ENCODE results near the gene IL12RB2.

IL12RB2 gene

DNA sequence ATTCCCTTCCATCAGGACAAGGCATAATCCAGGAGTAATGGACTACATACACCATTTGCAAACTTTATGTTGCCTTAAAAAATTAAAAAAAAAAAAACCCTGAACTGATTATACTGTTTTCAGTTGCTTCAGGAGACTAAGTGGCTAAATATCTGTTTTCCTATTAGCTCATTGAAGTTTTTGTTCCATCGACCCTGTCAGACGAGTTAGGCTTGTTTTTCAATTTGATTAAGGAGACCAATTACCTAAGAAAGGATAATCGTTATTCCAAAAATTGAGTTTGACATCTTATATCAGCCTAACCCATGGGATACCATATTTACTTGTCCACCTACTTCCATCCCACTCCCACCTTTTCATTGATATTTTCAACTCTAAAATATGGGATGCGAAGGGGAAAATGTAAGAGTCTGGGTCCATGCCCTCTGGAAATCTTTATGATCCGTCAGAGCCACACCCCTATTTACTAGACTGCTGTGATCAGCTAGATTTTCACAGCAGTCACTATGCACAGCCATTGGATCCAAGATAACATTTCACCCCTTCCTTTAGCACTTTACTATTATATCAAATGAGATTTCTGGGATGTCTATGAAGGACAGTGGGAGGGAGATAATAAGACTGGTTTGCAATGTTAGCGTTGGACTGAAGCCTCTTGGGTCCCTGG lies 41.0 kb downstream of the IL12RB2 start:
- DNase-seq, result no peak

DNA sequence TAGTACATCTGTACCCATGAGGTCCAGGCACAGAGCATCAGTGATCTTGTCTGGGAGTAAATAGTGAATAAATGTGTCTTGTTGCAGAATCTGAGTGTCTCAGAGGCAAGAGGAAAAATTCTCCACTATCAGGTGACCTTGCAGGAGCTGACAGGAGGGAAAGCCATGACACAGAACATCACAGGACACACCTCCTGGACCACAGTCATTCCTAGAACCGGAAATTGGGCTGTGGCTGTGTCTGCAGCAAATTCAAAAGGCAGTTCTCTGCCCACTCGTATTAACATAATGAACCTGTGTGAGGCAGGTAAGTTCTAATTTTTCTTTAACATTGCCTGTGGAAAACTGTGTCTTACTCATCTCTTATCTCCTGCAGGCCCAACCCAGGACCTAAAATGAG lies 43.1 kb downstream of the IL12RB2 start:
- DNase-seq, result peak in 2 of 5 experiments; percentile 7 to 78

DNA sequence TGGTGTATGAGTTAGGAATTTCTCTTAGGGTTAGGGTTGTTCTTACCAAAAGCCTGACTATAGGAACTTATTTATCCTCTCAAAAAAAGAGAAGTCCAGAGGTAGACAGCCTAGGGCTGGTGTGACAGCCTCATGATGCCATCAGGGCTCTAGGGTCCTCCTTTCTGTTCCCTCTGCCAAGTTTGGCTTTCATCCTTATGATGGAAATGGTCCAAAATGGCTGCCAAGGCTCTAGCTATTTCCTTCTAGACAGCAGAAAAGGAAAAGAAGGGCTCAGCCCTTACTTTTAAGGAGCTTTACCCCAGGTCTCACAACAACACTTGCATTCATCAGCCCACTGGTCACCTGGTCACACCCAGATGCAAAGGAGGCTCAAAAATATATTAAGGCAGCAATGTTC lies 44.5 kb downstream of the IL12RB2 start:
- DNase-seq, result no peak

DNA sequence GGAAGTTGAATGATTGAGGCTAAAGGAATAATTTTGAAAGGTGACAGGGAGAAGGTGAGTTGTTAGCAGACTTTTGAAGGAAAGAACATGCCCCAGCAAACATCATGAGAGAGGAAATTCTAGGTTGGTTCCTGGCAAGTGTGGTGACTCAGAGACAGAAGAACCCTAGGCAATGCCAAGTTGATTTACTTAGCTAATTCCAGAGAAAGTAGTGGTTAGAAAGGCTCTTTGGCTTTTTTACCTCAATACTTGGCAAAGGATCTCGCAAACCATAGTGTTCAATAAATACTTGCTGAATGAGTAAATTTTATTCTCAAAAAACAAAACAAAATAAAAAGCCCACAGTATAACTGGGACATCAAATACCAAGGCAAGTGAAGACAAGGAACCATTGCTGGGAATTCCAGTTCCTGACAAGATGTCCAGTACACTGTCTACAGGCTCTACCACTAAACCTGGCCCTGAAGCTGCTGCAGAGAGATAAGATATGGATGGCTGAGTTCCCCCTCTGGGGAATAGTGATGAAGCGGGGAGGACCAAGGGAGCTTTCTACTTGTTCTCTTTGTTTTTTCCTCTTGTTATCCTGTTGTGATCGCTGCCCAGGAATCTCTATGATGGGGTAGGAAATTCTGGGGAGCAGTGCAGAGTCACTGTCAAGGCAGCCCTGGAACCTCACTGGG lies 48.2 kb downstream of the IL12RB2 start:
- DNase-seq, result no peak

DNA sequence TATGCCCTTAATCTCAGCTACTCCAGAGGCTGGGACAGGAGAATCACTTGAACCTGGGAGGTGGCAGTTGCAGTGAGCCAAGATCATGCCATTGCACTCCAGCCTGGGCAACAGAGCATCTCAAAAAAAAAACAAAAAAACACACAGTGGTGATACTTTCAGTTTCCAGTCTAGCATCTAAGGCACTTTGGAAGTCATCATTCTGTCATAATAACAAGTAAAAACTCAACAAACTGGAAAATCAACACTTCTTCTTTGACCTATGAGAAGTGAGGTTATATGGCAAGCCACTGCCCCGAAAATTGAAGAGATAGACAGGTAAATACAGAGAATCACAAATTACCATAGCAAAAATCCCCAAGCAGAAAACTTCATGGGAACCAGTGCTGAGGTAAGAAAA lies 51.9 kb downstream of the IL12RB2 start:
- no peak for DNase-seq

DNA sequence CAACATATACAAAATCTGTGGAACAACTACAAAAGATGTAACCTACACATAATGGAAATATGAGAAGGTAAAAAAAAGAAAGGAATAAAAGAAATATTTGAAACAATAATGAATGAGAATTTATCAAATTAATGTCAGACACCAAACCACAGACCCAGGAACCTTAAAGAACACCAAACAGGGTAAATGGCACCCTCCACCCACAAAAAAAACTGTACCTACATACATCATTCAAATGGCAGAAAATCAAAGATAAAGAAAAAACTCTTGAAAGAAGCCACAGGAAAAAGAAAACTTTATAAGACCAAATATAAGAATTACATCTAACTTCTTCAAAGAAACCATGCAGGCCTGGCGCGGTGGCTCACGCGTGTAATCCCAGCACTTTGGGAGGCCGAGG lies 54.0 kb downstream of the IL12RB2 start:
- no peak for DNase-seq

DNA sequence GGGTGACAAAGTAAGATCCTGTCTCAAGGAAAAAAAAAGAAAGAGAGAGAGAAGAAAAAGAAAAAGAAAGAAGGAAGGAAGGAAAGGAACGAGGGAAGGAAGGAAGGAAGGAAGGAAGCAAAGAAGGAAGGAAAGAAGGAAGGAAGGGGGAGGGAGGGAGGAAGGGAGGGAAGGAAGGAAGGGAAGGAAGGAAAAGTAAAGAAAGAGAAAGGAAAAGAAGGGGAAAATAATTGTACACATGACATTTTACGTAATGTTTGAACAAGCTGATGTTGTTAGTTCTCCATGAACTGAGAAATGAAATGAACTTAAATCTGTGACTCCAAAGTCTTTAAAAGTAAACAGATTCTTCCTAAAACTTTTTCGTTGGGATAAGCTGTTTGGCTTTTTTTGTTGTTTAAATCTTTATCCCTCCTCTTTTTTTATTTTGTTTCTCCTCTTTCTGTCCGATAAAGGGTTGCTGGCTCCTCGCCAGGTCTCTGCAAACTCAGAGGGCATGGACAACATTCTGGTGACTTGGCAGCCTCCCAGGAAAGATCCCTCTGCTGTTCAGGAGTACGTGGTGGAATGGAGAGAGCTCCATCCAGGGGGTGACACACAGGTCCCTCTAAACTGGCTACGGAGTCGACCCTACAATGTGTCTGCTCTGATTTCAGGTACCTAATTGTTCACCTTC lies 59.8 kb downstream of the IL12RB2 start:
- no peak for DNase-seq

DNA sequence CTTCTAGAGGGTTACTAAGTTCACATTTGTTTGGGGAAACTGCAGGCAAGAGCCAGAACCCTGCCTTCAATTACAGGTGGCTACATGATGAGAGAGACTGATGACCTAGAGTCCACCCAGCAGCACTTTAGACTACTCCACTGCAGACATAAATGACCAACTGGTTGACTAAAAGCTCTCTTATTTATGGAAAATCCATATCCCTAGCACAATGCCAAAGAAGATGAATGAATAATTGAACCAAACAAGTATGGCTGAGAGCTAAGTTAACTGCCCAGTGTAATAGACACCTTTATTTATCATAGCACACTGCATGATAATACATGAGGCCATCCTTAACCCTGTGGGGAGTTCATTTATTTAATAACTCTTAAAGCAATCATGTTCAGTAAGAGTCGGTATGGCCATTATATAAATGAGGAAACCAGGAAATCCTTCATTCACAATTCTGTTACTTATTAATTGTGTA lies 60.4 kb downstream of the IL12RB2 start:
- DNase-seq, result no peak

DNA sequence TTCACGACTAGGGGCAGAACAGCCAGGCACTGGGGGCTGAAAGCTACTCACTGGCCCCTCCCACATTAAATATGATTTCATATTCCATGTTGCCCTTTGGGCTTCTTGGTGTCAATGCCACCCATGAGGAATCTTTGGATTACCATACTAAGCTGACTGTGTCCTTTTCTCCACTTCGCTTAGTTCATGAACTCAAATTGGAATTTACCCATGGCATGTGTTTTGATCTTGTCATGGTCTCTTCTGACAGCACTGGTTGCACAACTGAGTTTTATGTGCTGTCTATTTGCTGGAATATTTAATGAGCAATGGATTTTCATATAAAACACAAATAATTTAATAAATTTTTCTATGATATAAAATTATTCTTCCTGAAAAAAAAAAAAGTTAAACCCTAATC lies 63.4 kb downstream of the IL12RB2 start:
- DNase-seq, result no peak

DNA sequence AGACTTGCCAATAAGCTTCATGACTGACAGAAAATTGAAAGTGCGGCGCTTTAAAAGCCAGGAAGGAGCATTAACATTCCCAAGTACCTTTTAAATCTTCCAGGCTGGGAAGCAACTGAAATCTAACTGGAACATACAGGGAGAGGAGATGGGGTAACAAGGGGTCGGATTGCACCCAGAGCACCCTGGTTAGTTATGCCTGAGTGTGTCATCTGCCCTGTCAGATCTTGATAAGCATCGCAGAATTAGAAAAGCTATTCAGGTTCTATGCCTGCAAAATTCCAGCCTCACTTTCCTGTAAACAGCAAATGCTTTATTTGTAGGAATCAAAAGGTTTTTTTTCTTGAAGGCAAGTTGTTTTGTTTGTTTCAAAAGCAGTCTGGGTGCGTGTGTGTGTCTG lies 64.0 kb downstream of the IL12RB2 start:
- no peak for DNase-seq

DNA sequence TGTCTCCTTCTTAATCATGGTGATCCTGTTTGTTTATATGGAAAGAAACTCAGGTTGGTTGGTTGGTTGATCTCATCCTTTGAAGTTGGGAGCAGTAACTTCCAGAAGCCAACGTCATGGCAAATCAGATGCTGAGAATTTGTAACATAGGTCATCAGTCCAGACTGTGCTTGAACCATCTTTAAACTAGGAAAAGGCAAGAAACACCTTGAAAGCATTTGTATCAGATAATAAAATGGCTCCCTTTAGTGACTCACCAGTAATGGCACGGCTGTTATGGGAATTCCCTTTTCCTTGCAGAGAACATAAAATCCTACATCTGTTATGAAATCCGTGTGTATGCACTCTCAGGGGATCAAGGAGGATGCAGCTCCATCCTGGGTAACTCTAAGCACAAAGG lies 64.5 kb downstream of the IL12RB2 start:
- no peak for DNase-seq

DNA sequence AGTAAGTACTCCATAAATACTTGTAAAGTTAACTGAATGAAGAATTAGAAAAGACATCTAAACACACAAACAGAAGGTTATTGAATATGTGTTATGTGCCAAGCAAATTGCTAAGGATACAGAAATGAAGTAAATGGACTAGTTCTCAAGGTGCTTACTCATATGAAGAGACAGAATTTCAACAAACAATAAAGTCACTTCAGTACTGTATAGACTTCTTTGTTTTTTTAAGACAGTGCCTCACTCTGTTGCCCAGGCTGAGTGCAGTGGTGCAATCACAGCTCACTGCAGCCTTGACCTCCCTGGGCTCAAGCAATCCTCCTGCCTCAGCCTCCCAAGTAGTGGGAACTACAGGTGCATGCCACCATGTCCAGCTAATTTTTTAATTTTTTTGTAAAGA lies 65.2 kb downstream of the IL12RB2 start:
- DNase-seq, result peak in 1 of 5 experiments; percentile 15

DNA sequence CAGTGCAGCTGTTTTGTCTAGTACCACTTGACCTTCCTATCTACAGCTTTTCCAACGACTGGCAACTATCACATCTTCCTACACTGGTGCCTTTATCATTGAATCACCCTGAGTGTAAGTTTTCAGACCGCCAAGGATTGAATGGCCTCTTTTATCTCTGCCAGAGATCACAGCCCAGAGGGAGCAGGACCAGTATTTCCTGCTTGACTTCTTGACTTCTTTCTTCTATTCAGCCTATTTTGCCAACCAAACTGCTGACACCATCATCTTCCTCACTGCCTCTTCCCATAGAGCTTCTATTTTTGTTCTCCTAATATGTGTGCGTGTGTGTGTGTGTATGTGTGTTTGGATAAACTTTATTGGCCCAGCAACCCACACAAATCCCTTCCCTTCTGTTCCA lies 68.7 kb downstream of the IL12RB2 start:
- DNase-seq, result no peak

DNA sequence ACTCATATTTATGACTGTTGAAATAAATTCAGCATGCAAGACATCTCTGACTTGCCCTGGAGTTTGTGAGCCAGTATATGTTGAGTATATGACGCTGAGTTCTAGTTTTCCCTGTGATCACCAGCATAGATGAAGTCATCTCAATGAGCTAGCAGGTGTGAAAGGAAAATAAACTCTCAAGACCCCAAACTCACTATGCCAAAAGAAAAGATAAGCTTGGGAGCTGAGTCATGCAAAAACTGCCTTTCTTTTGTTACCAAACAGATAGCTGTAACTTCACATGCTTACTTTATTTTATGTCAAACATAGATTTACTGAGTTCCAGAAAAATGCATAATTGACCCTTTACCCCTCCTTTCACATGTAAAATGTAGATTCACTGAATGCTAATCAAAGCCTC lies 69.6 kb downstream of the IL12RB2 start:
- DNase-seq, result no peak

DNA sequence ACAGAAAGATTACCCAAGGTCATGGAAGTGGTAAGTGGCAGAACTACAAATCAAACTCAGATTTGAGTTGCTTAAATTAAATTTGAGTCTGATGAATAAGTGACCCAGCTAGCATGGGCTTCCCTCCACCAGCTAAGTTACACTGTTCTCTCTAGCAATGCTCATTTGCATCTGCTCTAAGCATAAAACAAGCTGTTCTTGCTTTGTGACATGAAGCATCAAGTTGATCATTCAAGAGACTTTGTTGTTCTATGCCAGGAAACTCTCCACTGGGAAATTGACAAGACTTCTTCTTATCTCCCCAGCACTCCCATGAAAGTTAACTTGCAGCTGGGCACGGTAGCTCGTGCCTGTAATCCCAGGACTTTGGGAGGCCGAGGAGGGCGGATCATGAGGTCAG lies 73.5 kb downstream of the IL12RB2 start:
- no peak for DNase-seq

DNA sequence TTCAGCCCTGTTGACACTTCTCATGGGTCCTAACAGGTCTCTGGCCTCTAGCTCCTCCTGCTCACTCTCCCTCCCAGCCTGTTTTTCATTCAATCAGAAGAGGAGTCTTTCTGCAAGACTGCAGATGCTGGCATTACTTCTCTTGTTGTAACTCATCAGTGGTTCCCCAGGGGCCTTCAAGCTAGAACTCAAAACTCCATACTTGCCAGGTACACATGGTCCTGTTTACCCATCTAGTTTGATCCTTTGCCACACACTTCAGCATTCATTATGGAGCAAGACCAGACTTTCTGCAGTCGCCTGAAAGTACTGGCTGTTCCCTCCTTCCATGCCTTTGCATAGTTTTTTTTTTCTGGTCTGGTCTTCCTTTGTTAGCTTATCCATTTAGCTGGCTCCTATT lies 74.6 kb downstream of the IL12RB2 start:
- DNase-seq, result no peak

DNA sequence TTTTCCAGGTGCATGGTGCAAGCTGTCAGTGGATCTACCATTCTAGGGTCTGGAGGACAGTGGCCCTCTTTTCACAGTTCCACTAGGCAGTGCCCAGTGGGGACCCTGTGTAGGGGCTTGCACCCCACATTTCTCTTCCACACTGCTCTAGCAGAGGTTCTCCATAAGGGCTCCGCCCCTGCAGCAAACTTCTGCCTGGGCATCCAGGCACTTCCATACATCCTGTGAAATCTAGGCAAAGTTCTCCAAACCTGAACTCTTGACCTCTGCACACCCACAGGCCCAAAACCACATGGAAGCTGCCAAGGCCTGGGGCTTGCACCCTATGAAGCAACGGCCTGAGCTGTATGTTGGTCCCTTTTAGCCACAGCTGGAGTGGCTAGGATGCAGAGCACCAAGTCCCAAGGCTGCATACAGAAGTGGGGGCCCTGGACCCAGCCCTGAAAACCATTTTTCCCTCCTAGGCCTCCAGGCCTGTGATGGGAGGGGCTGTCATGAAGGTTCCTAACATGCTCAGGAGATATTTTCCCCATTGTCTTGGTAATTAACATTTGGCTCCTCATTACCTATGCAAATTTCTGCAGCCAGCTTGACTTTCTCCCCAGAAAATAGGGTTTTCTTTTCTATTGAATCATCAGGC lies 76.4 kb downstream of the IL12RB2 start:
- no peak for DNase-seq

DNA sequence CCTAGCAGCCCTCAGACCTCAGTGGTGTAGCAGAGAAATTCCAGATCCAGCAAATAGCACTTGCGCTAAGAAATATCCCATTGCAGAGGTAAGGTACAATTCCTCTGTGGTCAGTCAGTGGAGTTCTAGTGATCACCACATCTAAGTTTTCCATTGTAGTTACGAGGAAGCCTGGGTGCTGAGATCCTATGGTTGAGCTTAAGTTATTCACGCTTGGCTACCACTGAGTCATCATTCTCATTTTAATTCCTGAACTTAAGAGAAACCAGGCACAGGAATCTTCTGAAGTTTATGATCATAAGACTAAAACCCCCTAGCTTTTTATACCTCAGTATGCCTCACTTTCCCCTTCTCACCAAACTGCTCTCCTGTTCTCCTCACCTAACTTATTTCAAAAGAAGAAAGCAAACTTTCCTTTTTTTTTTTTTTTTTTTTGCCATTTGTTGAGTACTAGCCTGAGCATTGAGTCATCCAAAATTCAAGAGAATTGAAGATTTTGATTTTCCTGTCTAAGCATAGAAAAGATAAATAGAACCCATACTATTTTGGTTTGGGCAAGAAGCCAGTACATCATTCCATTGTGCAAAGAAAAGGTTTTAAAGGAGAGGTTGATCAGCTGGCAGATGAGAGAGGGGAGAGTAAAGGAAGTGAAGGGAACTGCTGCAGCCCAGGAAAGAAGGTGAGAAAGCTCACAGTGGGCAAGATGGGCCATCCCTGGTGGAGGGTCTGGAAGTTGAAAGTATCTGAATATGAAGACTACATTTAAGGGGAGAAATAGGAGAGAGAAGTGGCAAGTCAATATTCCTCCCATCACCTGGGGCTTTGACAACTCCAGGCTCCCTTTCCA lies 82.6 kb downstream of the IL12RB2 start:
- no peak for DNase-seq

DNA sequence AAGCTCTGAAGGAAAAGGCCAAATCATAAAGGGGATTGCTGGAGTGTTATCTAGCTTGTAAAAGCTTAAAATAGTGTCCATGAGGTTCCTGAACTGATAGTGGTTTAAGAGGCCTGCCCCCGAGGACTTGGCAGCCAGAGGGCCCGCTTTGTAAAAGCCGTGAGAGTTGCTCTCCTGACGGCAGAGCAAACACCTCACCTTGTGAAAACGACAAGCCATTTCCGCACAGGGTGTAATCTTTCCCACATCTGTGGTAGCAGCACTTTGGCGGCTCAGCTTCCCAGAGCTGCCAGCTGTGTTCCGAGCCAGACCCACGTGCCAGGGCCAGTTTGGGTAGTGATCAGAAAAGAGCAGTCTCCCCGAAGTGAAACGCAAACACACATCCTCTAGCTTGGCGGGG lies 85.6 kb downstream of the IL12RB2 start:
- DNase-seq, result peak in 1 of 5 experiments; percentile 3

DNA sequence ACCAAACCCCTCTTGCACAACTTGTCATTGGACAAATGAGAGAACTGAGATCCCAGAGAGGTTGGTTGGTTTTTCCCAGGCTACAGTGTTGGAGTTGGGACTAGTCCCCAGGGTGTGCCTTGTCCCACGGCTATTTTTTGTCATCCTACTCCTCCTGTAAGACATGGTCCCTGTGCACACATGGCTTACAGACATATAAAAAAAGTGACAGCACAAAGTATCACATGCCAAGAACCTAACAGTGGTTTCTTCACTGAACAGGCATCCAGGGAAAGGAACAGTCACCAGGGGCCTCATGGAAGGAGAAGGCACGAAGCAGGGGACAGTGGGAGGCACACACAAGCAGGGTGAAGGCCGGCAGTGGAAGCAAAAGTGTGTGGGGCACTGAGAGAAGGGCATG lies 86.1 kb downstream of the IL12RB2 start:
- no peak for DNase-seq

DNA sequence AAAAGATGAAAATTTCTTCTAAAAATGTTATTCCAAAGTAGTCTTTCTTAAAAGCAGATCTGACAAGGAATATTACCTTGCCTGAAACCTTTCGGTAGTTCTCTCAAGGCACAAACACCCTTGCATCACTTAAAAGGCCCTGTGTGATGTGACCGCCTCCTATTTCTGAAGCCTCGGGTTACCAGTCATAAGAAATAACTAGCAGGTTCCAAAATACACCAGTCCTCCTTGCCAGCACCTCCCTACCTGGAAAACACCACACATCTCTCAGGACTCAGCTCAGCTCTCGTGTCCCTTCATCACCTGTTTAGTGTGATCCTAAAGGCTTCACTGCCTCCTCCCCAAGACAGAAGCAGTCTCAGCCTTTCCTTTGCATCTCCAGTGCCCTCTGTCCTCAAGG lies 86.9 kb downstream of the IL12RB2 start:
- DNase-seq, result no peak

DNA sequence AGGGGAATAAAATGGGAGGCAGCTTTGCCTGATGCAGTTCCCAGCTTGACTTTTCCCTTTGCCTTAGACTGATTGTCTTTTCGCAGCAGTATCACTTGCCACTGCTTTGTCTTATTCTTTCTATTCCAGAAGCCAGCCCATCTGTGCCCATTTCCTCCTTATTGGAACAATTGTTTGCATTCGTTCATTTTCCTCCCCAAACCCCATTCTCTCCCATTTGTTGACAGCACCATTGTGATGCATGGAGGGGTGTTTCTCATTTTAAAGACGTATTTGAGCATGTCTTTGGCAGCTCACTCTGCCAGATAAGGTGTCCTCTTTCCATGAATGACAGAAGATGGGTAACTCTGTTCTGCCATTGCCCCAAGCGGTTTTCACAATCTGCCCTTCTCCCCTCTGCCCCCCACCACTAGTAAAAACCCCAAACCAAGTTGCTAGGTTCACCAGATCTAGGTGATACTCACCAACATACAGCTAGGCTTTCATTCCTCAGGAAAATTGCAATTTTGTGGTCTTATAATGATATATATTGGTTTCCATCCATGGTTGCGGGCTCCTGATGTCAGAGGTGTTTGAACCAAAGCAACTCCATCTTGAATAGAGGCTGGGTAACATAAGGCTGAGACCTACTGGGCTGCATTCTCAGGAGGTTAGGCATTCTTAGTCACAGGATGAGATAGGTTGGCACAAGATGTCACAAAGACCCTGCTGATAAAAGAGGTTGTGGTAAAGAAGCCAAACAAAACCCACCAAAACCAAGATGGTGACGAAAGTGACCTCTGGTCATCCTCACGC lies 91.7 kb downstream of the IL12RB2 start:
- no peak for DNase-seq

All from T-helper 2 cell (primary cell).